ENCODE results near the gene ABI2. TPM values are rescaled to one million over a fixed set of nuclear protein-coding genes. Genes with fewer than 3 reads are reported as not detected.

Gene ABI2
- total RNA-seq, 1 donor from 2014 or later, result 28.8 TPM

- Histone ChIP-seq H3K4me3 (ENCODE audit: low read depth, low read length) (no peak overlapping the region), H3K27me3 (ENCODE audit: control insufficient read depth, insufficient read depth, low read length) (no peaks in the 10 kb centered on the region), H3K36me3 (ENCODE audit: control insufficient read depth, insufficient read depth, low read length) (no peaks in the 10 kb centered on the region)
- DNase-seq (ENCODE audit: low read depth), result peak; percentile 26
- no peak for TF ChIP-seq CTCF (IDR thresholded peaks at IDR 0.05; ENCODE audit: insufficient read depth, low read length, poor library complexity, severe bottlenecking)
These were observed 117.9 kb downstream of the ABI2 start for GRCh38 chr2:203446071-203446481.

DNA sequence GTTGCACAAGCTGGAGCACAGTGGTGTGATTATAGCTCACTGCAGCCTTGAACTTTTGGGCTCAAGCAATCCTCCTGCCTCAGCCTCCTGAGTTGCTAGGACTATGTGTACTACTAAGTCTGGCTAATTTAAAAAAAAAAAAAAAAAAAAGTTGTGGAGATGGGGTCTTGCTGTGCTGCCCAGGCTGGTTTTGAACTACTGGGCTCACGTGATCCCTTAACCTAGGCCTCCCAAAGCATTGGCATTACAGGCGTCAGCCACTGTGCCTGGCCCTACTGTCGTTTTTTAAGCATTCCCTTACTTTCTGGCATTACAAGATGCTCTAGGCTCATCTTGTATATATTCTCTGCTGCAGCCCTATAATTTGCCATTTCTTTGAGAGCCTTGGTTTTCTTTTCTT lies 118.6 kb downstream of the ABI2 start:
- DNase-seq (ENCODE audit: low read depth), result no peak
- H3K36me3 ChIP-seq (ENCODE audit: control insufficient read depth, insufficient read depth, low read length), result no peaks in the 10 kb centered on the region
- no peak for TF ChIP-seq CTCF (IDR thresholded peaks at IDR 0.05; ENCODE audit: insufficient read depth, low read length, poor library complexity, severe bottlenecking)
- H3K4me3 ChIP-seq (ENCODE audit: low read depth, low read length), result no peak overlapping the region
- no peaks in the 10 kb centered on the region for H3K27me3 ChIP-seq (ENCODE audit: control insufficient read depth, insufficient read depth, low read length)

- H3K36me3 ChIP-seq (ENCODE audit: control insufficient read depth, insufficient read depth, low read length), result no peaks in the 10 kb centered on the region
- no peak overlapping the region for H3K4me3 ChIP-seq (ENCODE audit: low read depth, low read length)
- no peaks in the 10 kb centered on the region for H3K27me3 ChIP-seq (ENCODE audit: control insufficient read depth, insufficient read depth, low read length)
- TF ChIP-seq CTCF (IDR thresholded peaks at IDR 0.05; ENCODE audit: insufficient read depth, low read length, poor library complexity, severe bottlenecking), result no peak
- no peak for DNase-seq (ENCODE audit: low read depth)
These were observed 122.4 kb downstream of the ABI2 start for GRCh38 chr2:203450561-203450960.

DNA sequence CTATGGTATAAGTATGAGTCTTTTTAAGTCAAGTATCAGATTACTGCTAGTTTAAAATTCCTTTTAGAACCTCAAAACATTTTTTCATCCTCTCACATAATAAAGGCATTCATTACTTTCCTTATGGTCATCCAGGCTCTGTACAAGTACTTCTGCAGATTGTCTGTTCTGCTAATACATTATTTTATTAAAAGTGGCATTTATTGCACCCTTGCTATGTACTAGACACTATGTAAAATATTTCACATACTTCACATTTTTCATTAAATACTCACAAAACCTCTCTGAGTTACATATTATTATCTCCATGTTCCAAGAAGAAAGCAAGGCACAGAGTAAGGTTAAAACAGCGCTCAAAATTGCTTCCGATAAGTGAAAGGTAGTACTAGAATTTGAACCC lies 122.8 kb downstream of the ABI2 start:
- DNase-seq (ENCODE audit: low read depth), result no peak
- no peak for TF ChIP-seq CTCF (IDR thresholded peaks at IDR 0.05; ENCODE audit: insufficient read depth, low read length, poor library complexity, severe bottlenecking)
- Histone ChIP-seq H3K27me3 (ENCODE audit: control insufficient read depth, insufficient read depth, low read length) (no peaks in the 10 kb centered on the region), H3K36me3 (ENCODE audit: control insufficient read depth, insufficient read depth, low read length) (no peaks in the 10 kb centered on the region), H3K4me3 (ENCODE audit: low read depth, low read length) (no peak overlapping the region)

DNA sequence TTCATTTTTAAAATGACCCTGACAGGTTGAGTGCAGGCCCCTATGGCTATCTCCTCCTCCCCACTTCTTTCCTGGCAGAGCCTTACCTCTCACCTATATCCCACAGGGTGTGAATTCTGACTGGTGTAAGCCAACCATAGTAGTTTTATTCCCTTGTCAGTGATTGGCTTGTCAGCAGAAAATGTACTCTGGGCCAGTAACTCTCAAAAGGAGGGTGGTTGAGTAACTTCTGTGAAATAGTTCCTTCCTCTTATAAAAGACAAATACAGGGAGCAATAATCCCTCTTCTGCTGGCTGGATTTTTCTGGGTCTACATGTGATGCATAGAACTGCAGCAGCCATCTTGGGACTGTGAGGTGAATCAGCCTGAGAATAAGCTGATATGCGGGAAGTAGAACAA lies 123.5 kb downstream of the ABI2 start:
- H3K27me3 ChIP-seq (ENCODE audit: control insufficient read depth, insufficient read depth, low read length), result no peaks in the 10 kb centered on the region
- no peak overlapping the region for H3K4me3 ChIP-seq (ENCODE audit: low read depth, low read length)
- TF ChIP-seq CTCF (IDR thresholded peaks at IDR 0.05; ENCODE audit: insufficient read depth, low read length, poor library complexity, severe bottlenecking), result no peak
- DNase-seq (ENCODE audit: low read depth), result no peak
- H3K36me3 ChIP-seq (ENCODE audit: control insufficient read depth, insufficient read depth, low read length), result no peaks in the 10 kb centered on the region

GRCh38 chr2:203453858-203454451 lies 125.8 kb downstream of the ABI2 start:
- H3K36me3 ChIP-seq (ENCODE audit: control insufficient read depth, insufficient read depth, low read length), result no peaks in the 10 kb centered on the region
- DNase-seq (ENCODE audit: low read depth), result no peak

More at GRCh38 chr2:203453858-203454451, 125.8 kb downstream of the ABI2 start:
- no peaks in the 10 kb centered on the region for H3K27me3 ChIP-seq (ENCODE audit: control insufficient read depth, insufficient read depth, low read length)
- peak; percentile 70 for TF ChIP-seq CTCF (IDR thresholded peaks at IDR 0.05; ENCODE audit: insufficient read depth, low read length, poor library complexity, severe bottlenecking)
- no peak overlapping the region for H3K4me3 ChIP-seq (ENCODE audit: low read depth, low read length)
